Left ventricle myocardium inferior (tissue), 1 donor: ENCODE results near the gene DCAF15. TPM values are rescaled to one million over a fixed set of nuclear protein-coding genes. Genes with fewer than 3 reads are reported as not detected.

Source experiments
- DNase-seq: peaks from one replicate; pipeline ENCODE4 v3.0.0-alpha.2; 2020
- H3K27ac ChIP-seq: fragments of 200-600 bp; replicated peaks from 2 replicates; pipeline ENCODE4 v1.8.0; 2021
- H3K27me3 ChIP-seq: fragments of 200-600 bp; 2 replicates; pipeline ENCODE4 v1.8.0; 2021; ENCODE audit warnings: low read depth
- H3K36me3 ChIP-seq: fragments of 200-600 bp; 2 replicates; pipeline ENCODE4 v1.8.0; 2021
- H3K4me1 ChIP-seq: fragments of 200-600 bp; 2 replicates; pipeline ENCODE4 v1.8.0; 2021
- H3K4me3 ChIP-seq: fragments of 200-600 bp; 2 replicates; pipeline ENCODE4 v1.8.0; 2021; ENCODE audit warnings: mild to moderate bottlenecking, moderate library complexity
- H3K9me3 ChIP-seq: fragments of 200-600 bp; replicated peaks from 2 replicates; pipeline ENCODE4 v1.8.0; 2021
- CTCF ChIP-seq: fragments of 200-600 bp; IDR thresholded peaks from 2 replicates; pipeline ENCODE4 v1.8.0; 2021; ENCODE audit warnings: antibody characterized with exemption, mild to moderate bottlenecking, borderline replicate concordance
- intact Hi-C: fragments of 100-400 bp; cut with micrococcal nuclease; formaldehyde crosslinking; loops from one replicate; pipeline ENCODE4 v1.11.0; 2022
- total RNA-seq: library from RNA; stranded (reverse); fragmentation: NEBNext Ultra II Directional; extraction: Animal tissue kit (Norgen Biotek cat#: 25700); gene quantifications from one replicate; pipeline ENCODE4 v1.2.1, GENCODE V29; 2021
- donor health status: DM: no; HTN: yes; CAD: no; lungs with severe emphysema.

Gene DCAF15
- total RNA-seq, 1 donor from 2014 or later, result 17.0 TPM

GRCh38 chr19:13906910-13907309, 45.4 kb upstream of the DCAF15 start:
- Histone ChIP-seq H3K36me3 (peaks cover 24% of the 10 kb centered on the region), H3K27me3 (no peaks in the 10 kb centered on the region), H3K9me3 (no peaks in the 10 kb centered on the region), H3K27ac (no peak overlapping the region), H3K4me1 (peaks cover 27% of the 10 kb centered on the region), H3K4me3 (peak overlapping the region; percentile 96)
- no peak for TF ChIP-seq CTCF
- intact Hi-C loops, result no loop called here
- DNase-seq, result no peak

GRCh38 chr19:13908674-13909073, 43.6 kb upstream of the DCAF15 start:
- H3K27me3 ChIP-seq, result no peaks in the 10 kb centered on the region
- intact Hi-C loops, result no loop called here
- H3K9me3 ChIP-seq, result no peaks in the 10 kb centered on the region
- no peak for DNase-seq
- no peak for TF ChIP-seq CTCF
- peaks cover 42% of the 10 kb centered on the region for H3K36me3 ChIP-seq
- peaks cover 27% of the 10 kb centered on the region for H3K4me1 ChIP-seq
- H3K27ac ChIP-seq, result no peak overlapping the region
- no peak overlapping the region for H3K4me3 ChIP-seq

- Histone ChIP-seq H3K9me3 (no peaks in the 10 kb centered on the region), H3K36me3 (peaks cover 49% of the 10 kb centered on the region), H3K27ac (no peak overlapping the region), H3K4me3 (no peak overlapping the region), H3K4me1 (peaks cover 27% of the 10 kb centered on the region), H3K27me3 (no peaks in the 10 kb centered on the region)
- no peak for TF ChIP-seq CTCF
- intact Hi-C loops, result no loop called here
- DNase-seq, result no peak
Measured at GRCh38 chr19:13909430-13909829, 42.9 kb upstream of the DCAF15 start.

GRCh38 chr19:13913352-13913751, 39.0 kb upstream of the DCAF15 start:
- Histone ChIP-seq H3K27me3 (no peaks in the 10 kb centered on the region), H3K4me3 (no peak overlapping the region), H3K9me3 (no peaks in the 10 kb centered on the region), H3K27ac (no peak overlapping the region), H3K36me3 (peaks cover 85% of the 10 kb centered on the region), H3K4me1 (peaks cover 10% of the 10 kb centered on the region)
- no peak for DNase-seq
- no peak for TF ChIP-seq CTCF
- intact Hi-C loops, result no loop called here

GRCh38 chr19:13914777-13915176, 37.5 kb upstream of the DCAF15 start:
- Histone ChIP-seq H3K27ac (no peak overlapping the region), H3K9me3 (no peaks in the 10 kb centered on the region), H3K4me3 (no peak overlapping the region), H3K27me3 (no peaks in the 10 kb centered on the region), H3K36me3 (peaks cover 95% of the 10 kb centered on the region), H3K4me1 (peaks cover 10% of the 10 kb centered on the region)
- intact Hi-C loops, result no loop called here
- no peak for TF ChIP-seq CTCF
- DNase-seq, result no peak

- DNase-seq, result peak; percentile 40
Measured at GRCh38 chr19:13917888-13918406, 34.4 kb upstream of the DCAF15 start.

More at GRCh38 chr19:13917888-13918406, 34.4 kb upstream of the DCAF15 start:
- no peak overlapping the region for H3K4me3 ChIP-seq
- peaks cover 10% of the 10 kb centered on the region for H3K4me1 ChIP-seq
- no peaks in the 10 kb centered on the region for H3K27me3 ChIP-seq
- H3K9me3 ChIP-seq, result peaks cover 4% of the 10 kb centered on the region
- peak overlapping the region; percentile 65 for H3K27ac ChIP-seq
- intact Hi-C loops, result no loop called here
- peaks cover 96% of the 10 kb centered on the region for H3K36me3 ChIP-seq
- TF ChIP-seq CTCF, result no peak
